ENCODE measurements around the gene COL23A1.

COL23A1 gene

GRCh38 chr5:178536541-178537466, 53.4 kb downstream of the COL23A1 start:
- Histone ChIP-seq H3K27me3 (ENCODE audit: low read depth, low read length) (no peaks in the 10 kb centered on the region), H3K36me3 (replicated peaks; ENCODE audit: low read depth, low read length) (no peaks in the 10 kb centered on the region), H3K9me3 (ENCODE audit: insufficient read depth, low read length) (no peaks in the 10 kb centered on the region), H3K27ac (ENCODE audit: low read length) (no peak overlapping the region), H3K4me3 (ENCODE audit: low read length) (no peak overlapping the region), H3K4me2 (ENCODE audit: low read length) (no peak overlapping the region), H3K4me1 (ENCODE audit: low read length) (no peaks in the 10 kb centered on the region), H2AFZ (ENCODE audit: low read depth, low read length) (no peak overlapping the region), H3K9ac (ENCODE audit: low read length) (no peak overlapping the region), H3K79me2 (ENCODE audit: low read length) (no peaks in the 10 kb centered on the region), H4K20me1 (ENCODE audit: insufficient read depth, low read length) (no peaks in the 10 kb centered on the region)
- TF ChIP-seq CTCF (IDR thresholded peaks at IDR 0.05; ENCODE audit: low read depth, low read length), result no peak
- no peak for TF ChIP-seq EZH2phosphoT487 (IDR thresholded peaks at IDR 0.05; ENCODE audit: low read depth)

GRCh38 chr5:178535299-178536175, 54.7 kb downstream of the COL23A1 start:
- no peaks in the 10 kb centered on the region for H3K9me3 ChIP-seq (ENCODE audit: insufficient read depth, low read length)
- no peaks in the 10 kb centered on the region for H3K79me2 ChIP-seq (ENCODE audit: low read length)
- no peak overlapping the region for H2AFZ ChIP-seq (ENCODE audit: low read depth, low read length)
- H3K4me2 ChIP-seq (ENCODE audit: low read length), result no peak overlapping the region
- H3K4me1 ChIP-seq (ENCODE audit: low read length), result no peaks in the 10 kb centered on the region
- no peaks in the 10 kb centered on the region for H4K20me1 ChIP-seq (ENCODE audit: insufficient read depth, low read length)
- H3K4me3 ChIP-seq (ENCODE audit: low read length), result no peak overlapping the region
- no peak overlapping the region for H3K27ac ChIP-seq (ENCODE audit: low read length)
- no peak overlapping the region for H3K9ac ChIP-seq (ENCODE audit: low read length)
- H3K36me3 ChIP-seq (replicated peaks; ENCODE audit: low read depth, low read length), result no peaks in the 10 kb centered on the region
- TF ChIP-seq CTCF (IDR thresholded peaks at IDR 0.05; ENCODE audit: low read depth, low read length) (no peak), EZH2phosphoT487 (IDR thresholded peaks at IDR 0.05; ENCODE audit: low read depth) (no peak)
- H3K27me3 ChIP-seq (ENCODE audit: low read depth, low read length), result no peaks in the 10 kb centered on the region

- no peak overlapping the region for H3K9ac ChIP-seq (ENCODE audit: low read length)
- no peaks in the 10 kb centered on the region for H3K36me3 ChIP-seq (replicated peaks; ENCODE audit: low read depth, low read length)
- H3K27me3 ChIP-seq (ENCODE audit: low read depth, low read length), result no peaks in the 10 kb centered on the region
- no peaks in the 10 kb centered on the region for H3K79me2 ChIP-seq (ENCODE audit: low read length)
- H3K27ac ChIP-seq (ENCODE audit: low read length), result no peak overlapping the region
- no peak overlapping the region for H3K4me3 ChIP-seq (ENCODE audit: low read length)
- no peak for TF ChIP-seq CTCF (IDR thresholded peaks at IDR 0.05; ENCODE audit: low read depth, low read length)
- TF ChIP-seq EZH2phosphoT487 (IDR thresholded peaks at IDR 0.05; ENCODE audit: low read depth), result no peak
- H3K4me1 ChIP-seq (ENCODE audit: low read length), result no peaks in the 10 kb centered on the region
- no peaks in the 10 kb centered on the region for H4K20me1 ChIP-seq (ENCODE audit: insufficient read depth, low read length)
- H3K4me2 ChIP-seq (ENCODE audit: low read length), result no peak overlapping the region
- H3K9me3 ChIP-seq (ENCODE audit: insufficient read depth, low read length), result no peaks in the 10 kb centered on the region
- H2AFZ ChIP-seq (ENCODE audit: low read depth, low read length), result no peak overlapping the region
Measured at GRCh38 chr5:178533136-178533535, 57.1 kb downstream of the COL23A1 start.

- Histone ChIP-seq H3K27me3 (ENCODE audit: low read depth, low read length) (no peaks in the 10 kb centered on the region), H4K20me1 (ENCODE audit: insufficient read depth, low read length) (no peaks in the 10 kb centered on the region), H3K36me3 (replicated peaks; ENCODE audit: low read depth, low read length) (no peaks in the 10 kb centered on the region), H3K9ac (ENCODE audit: low read length) (no peak overlapping the region), H3K4me2 (ENCODE audit: low read length) (no peak overlapping the region), H3K27ac (ENCODE audit: low read length) (no peak overlapping the region), H2AFZ (ENCODE audit: low read depth, low read length) (no peak overlapping the region), H3K4me3 (ENCODE audit: low read length) (no peak overlapping the region), H3K4me1 (ENCODE audit: low read length) (no peaks in the 10 kb centered on the region), H3K9me3 (ENCODE audit: insufficient read depth, low read length) (no peaks in the 10 kb centered on the region), H3K79me2 (ENCODE audit: low read length) (no peaks in the 10 kb centered on the region)
- TF ChIP-seq CTCF (IDR thresholded peaks at IDR 0.05; ENCODE audit: low read depth, low read length) (no peak), EZH2phosphoT487 (IDR thresholded peaks at IDR 0.05; ENCODE audit: low read depth) (no peak)
Measured at GRCh38 chr5:178532666-178533065, 57.5 kb downstream of the COL23A1 start.

Data from OCI-LY3 (cell line).